Neural progenitor cell (in vitro differentiated cells): ENCODE results near the gene HSD17B8. TPM values are rescaled to one million over a fixed set of nuclear protein-coding genes. Genes with fewer than 3 reads are reported as not detected.

Source experiments
- DNase-seq: peaks from one replicate; pipeline ENCODE4 v3.0.0-alpha.2; 2016; ENCODE audit warnings: low spot score
- H2AFZ ChIP-seq: fragments of 200-600 bp; sonication (generic); replicated peaks from 2 replicates; pipeline ENCODE4 v1.6.1; 2016; ENCODE audit warnings: antibody characterized with exemption
- H3F3A ChIP-seq: fragments of 200-600 bp; sonication (generic); 2 replicates; pipeline ENCODE4 v1.6.1; 2016; ENCODE audit warnings: antibody characterized with exemption, low read depth
- H3K27ac ChIP-seq: fragments of 200-600 bp; sonication (generic); 2 replicates; pipeline ENCODE4 v1.5.1; 2016; ENCODE audit warnings: mild to moderate bottlenecking
- H3K27me3 ChIP-seq: fragments of 200-600 bp; sonication (generic); 2 replicates; pipeline ENCODE4 v1.6.1; 2016; ENCODE audit warnings: mild to moderate bottlenecking, moderate library complexity
- H3K36me3 ChIP-seq: fragments of 200-600 bp; sonication (generic); 2 replicates; pipeline ENCODE4 v1.5.1; 2016
- H3K4me1 ChIP-seq: fragments of 200-600 bp; sonication (generic); 2 replicates; pipeline ENCODE4 v1.6.1; 2016; ENCODE audit warnings: mixed run types
- H3K4me2 ChIP-seq: fragments of 200-600 bp; sonication (generic); 2 replicates; pipeline ENCODE4 v1.6.1; 2016
- H3K4me3 ChIP-seq: fragments of 200-600 bp; sonication (generic); 2 replicates; pipeline ENCODE4 v1.5.1; 2016
- H3K79me2 ChIP-seq: fragments of 200-600 bp; sonication (generic); 2 replicates; pipeline ENCODE4 v1.6.1; 2016; ENCODE audit warnings: low read depth
- H3K9ac ChIP-seq: fragments of 200-600 bp; sonication (generic); 2 replicates; pipeline ENCODE4 v1.6.1; 2016
- H3K9me3 ChIP-seq: fragments of 200-600 bp; sonication (generic); 2 replicates; pipeline ENCODE4 v1.5.1; 2016; ENCODE audit warnings: low read depth
- H4K20me1 ChIP-seq: fragments of 200-600 bp; sonication (generic); 2 replicates; pipeline ENCODE4 v1.6.1; 2016; ENCODE audit warnings: low read depth
- H3K27ac Mint-ChIP-seq: 3 replicates; pipeline ENCODE4 v1.8.0; 2021; ENCODE audit warnings: mixed read lengths
- H3K27me3 Mint-ChIP-seq: 2 replicates; pipeline ENCODE4 v1.8.0; 2022; ENCODE audit warnings: low read depth, mild to moderate bottlenecking, inconsistent platforms, moderate library complexity, mixed read lengths; ENCODE audit not compliant: insufficient read depth
- H3K36me3 Mint-ChIP-seq: 3 replicates; pipeline ENCODE4 v1.8.0; 2021; ENCODE audit warnings: mixed read lengths
- H3K4me1 Mint-ChIP-seq: 3 replicates; pipeline ENCODE4 v1.8.0; 2021; ENCODE audit warnings: mixed read lengths
- H3K4me3 Mint-ChIP-seq: 3 replicates; pipeline ENCODE4 v1.8.0; 2021; ENCODE audit warnings: mild to moderate bottlenecking, moderate library complexity, mixed read lengths
- H3K9me3 Mint-ChIP-seq: 3 replicates; pipeline ENCODE4 v1.8.0; 2020; ENCODE audit warnings: mixed read lengths
- CTCF ChIP-seq: fragments of 200-600 bp; sonication (generic); IDR thresholded peaks from 2 replicates; pipeline ENCODE4 v1.5.1; 2017; ENCODE audit warnings: antibody characterized with exemption, mild to moderate bottlenecking
- EZH2 ChIP-seq: fragments of 200-600 bp; sonication (generic); IDR thresholded peaks from 2 replicates; pipeline ENCODE4 v1.6.1; 2017; ENCODE audit warnings: antibody characterized with exemption, mild to moderate bottlenecking, moderate library complexity
- EZH2phosphoT487 ChIP-seq: fragments of 200-600 bp; sonication (generic); IDR thresholded peaks from 2 replicates; pipeline ENCODE4 v1.6.1; 2017; ENCODE audit warnings: antibody characterized with exemption
- total RNA-seq: library from RNA; depleted of rRNA; stranded (reverse); fragments of >200 nt; gene quantifications from 2 replicates; pipeline ENCODE4 v1.2.3, GENCODE V29; 2015; ENCODE audit warnings: low replicate concordance

The HSD17B8 gene
- total RNA-seq, 1 donor from 2014 or later: 4.8 TPM

GRCh38 chr6:33177552-33178446, 26.7 kb upstream of the HSD17B8 start:
- Histone ChIP-seq H3K4me2 (no peak overlapping the region), H3K27me3 (no peaks in the 10 kb centered on the region), H2AFZ (no peak overlapping the region), H3F3A (no peaks in the 10 kb centered on the region), H3K4me1 (no peaks in the 10 kb centered on the region), H3K27ac (no peak overlapping the region), H3K36me3 (no peaks in the 10 kb centered on the region), H3K9me3 (no peaks in the 10 kb centered on the region), H3K4me3 (no peak overlapping the region), H4K20me1 (no peaks in the 10 kb centered on the region), H3K79me2 (no peaks in the 10 kb centered on the region), H3K9ac (no peak overlapping the region)
- H3K4me3 Mint-ChIP-seq: no peak overlapping the region
- no peaks in the 10 kb centered on the region for H3K9me3 Mint-ChIP-seq
- H3K27ac Mint-ChIP-seq: peak overlapping the region; percentile 90
- DNase-seq: no peak
- H3K4me1 Mint-ChIP-seq: no peaks in the 10 kb centered on the region
- TF ChIP-seq EZH2 (no peak), CTCF (no peak), EZH2phosphoT487 (no peak)
- H3K27me3 Mint-ChIP-seq: peaks cover 11% of the 10 kb centered on the region
- no peaks in the 10 kb centered on the region for H3K36me3 Mint-ChIP-seq

GRCh38 chr6:33178755-33179475, 25.5 kb upstream of the HSD17B8 start:
- no peaks in the 10 kb centered on the region for H3F3A ChIP-seq
- no peaks in the 10 kb centered on the region for H4K20me1 ChIP-seq
- Mint-ChIP-seq H3K36me3 (no peaks in the 10 kb centered on the region), H3K27me3 (peaks cover 11% of the 10 kb centered on the region), H3K4me1 (no peaks in the 10 kb centered on the region), H3K4me3 (no peak overlapping the region), H3K9me3 (no peaks in the 10 kb centered on the region), H3K27ac (peak overlapping the region; percentile 90)
- H2AFZ ChIP-seq: no peak overlapping the region
- H3K4me3 ChIP-seq: no peak overlapping the region
- H3K79me2 ChIP-seq: no peaks in the 10 kb centered on the region
- H3K4me1 ChIP-seq: no peaks in the 10 kb centered on the region
- no peak overlapping the region for H3K9ac ChIP-seq
- TF ChIP-seq CTCF: no peak
- no peak for TF ChIP-seq EZH2
- no peak for TF ChIP-seq EZH2phosphoT487
- H3K27ac ChIP-seq: no peak overlapping the region
- H3K36me3 ChIP-seq: no peaks in the 10 kb centered on the region
- no peaks in the 10 kb centered on the region for H3K9me3 ChIP-seq
- H3K4me2 ChIP-seq: no peak overlapping the region
- no peak for DNase-seq
- H3K27me3 ChIP-seq: no peaks in the 10 kb centered on the region

- Histone ChIP-seq H2AFZ (no peak overlapping the region), H3K27me3 (peaks cover 3% of the 10 kb centered on the region), H3K4me2 (no peak overlapping the region), H3K4me3 (no peak overlapping the region), H3K36me3 (no peaks in the 10 kb centered on the region), H4K20me1 (no peaks in the 10 kb centered on the region), H3K9ac (no peak overlapping the region), H3K9me3 (no peaks in the 10 kb centered on the region), H3K27ac (no peak overlapping the region), H3K4me1 (no peaks in the 10 kb centered on the region), H3F3A (no peaks in the 10 kb centered on the region), H3K79me2 (no peaks in the 10 kb centered on the region)
- no peak overlapping the region for H3K4me3 Mint-ChIP-seq
- no peaks in the 10 kb centered on the region for H3K36me3 Mint-ChIP-seq
- no peak for DNase-seq
- TF ChIP-seq EZH2phosphoT487 (no peak), EZH2 (no peak)
- H3K9me3 Mint-ChIP-seq: no peaks in the 10 kb centered on the region
- peak overlapping the region; percentile 17 for H3K27ac Mint-ChIP-seq
- H3K27me3 Mint-ChIP-seq: peaks cover 9% of the 10 kb centered on the region
- H3K4me1 Mint-ChIP-seq: no peaks in the 10 kb centered on the region
Measured at GRCh38 chr6:33181141-33181540, 23.3 kb upstream of the HSD17B8 start.
